ENCODE data around the gene CHMP2A. TPM values are rescaled to one million over a fixed set of nuclear protein-coding genes. Genes with fewer than 3 reads are reported as not detected.

The CHMP2A gene
- total RNA-seq, 1 experiment from 2014 or later = 109 TPM

DNA sequence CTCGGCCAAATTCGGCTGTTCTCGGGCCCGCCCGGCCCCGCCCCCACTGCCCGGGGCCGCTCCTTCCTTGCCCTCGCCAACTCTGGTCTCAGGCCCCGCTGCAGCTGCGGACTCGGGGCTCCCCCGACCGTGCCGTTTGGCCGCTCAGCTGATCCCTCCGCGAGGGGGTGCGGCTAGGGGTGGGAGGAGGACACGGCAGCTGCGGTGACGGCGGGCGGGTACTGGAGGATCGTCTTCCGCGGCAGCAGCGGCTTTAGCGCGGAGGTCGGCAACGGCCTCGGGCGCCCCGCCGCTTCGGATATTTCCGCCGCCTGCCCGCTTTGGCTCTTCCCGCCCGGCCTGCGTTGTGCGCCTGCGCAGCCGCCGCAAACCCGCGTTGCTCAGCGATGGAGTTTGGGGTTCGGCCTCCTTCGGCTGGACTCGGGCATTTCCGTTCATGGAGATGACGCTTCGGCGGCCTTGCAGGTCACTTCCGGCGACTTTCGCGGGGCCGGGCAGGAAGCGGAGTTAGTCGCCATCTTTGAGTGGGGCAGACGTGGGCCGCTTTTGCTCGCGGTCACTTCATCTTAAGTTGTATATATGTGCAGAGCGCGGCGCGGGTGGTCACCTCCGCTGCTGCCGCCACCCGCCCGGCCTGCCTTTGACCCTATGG lies 3.8 kb upstream of the CHMP2A start (continued):
- no peak for TF ChIP-seq GRHL2 (CRISPR knock-in tag; IDR thresholded peaks at IDR 0.05; ENCODE audit: insufficient replicate concordance, severe bottlenecking)
- peak; percentile 38; the same call in 1 of the 2 replicates for TF ChIP-seq GABPB1 (CRISPR knock-in tag; IDR thresholded peaks at IDR 0.05)
- TF ChIP-seq, protein P1, sequence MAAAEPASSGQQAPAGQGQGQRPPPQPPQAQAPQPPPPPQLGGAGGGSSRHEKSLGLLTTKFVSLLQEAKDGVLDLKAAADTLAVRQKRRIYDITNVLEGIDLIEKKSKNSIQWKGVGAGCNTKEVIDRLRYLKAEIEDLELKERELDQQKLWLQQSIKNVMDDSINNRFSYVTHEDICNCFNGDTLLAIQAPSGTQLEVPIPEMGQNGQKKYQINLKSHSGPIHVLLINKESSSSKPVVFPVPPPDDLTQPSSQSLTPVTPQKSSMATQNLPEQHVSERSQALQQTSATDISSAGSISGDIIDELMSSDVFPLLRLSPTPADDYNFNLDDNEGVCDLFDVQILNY (CRISPR knock-in tag; IDR thresholded peaks at IDR 0.05) = peak; percentile 75; the same call in 1 of the 2 replicates
- TF ChIP-seq CBFB (CRISPR knock-in tag; IDR thresholded peaks at IDR 0.05; ENCODE audit: low read depth) = 0 out of 2 replicates have a peak, but pooled peaks have one; percentile 46
- TF ChIP-seq, protein P2, sequence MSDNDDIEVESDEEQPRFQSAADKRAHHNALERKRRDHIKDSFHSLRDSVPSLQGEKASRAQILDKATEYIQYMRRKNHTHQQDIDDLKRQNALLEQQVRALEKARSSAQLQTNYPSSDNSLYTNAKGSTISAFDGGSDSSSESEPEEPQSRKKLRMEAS (CRISPR knock-in tag; IDR thresholded peaks at IDR 0.05) = peak; percentile 49; the same call in 1 of the 2 replicates
- TF ChIP-seq, protein P3, sequence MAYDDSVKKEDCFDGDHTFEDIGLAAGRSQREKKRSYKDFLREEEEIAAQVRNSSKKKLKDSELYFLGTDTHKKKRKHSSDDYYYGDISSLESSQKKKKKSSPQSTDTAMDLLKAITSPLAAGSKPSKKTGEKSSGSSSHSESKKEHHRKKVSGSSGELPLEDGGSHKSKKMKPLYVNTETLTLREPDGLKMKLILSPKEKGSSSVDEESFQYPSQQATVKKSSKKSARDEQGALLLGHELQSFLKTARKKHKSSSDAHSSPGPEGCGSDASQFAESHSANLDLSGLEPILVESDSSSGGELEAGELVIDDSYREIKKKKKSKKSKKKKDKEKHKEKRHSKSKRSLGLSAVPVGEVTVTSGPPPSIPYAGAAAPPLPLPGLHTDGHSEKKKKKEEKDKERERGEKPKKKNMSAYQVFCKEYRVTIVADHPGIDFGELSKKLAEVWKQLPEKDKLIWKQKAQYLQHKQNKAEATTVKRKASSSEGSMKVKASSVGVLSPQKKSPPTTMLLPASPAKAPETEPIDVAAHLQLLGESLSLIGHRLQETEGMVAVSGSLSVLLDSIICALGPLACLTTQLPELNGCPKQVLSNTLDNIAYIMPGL (CRISPR knock-in tag; IDR thresholded peaks at IDR 0.05) = 0 out of 2 replicates have a peak, but pooled peaks have one; percentile 21
- no peak for TF ChIP-seq KAT7 (CRISPR knock-in tag; IDR thresholded peaks at IDR 0.05; ENCODE audit: borderline replicate concordance)

DNA sequence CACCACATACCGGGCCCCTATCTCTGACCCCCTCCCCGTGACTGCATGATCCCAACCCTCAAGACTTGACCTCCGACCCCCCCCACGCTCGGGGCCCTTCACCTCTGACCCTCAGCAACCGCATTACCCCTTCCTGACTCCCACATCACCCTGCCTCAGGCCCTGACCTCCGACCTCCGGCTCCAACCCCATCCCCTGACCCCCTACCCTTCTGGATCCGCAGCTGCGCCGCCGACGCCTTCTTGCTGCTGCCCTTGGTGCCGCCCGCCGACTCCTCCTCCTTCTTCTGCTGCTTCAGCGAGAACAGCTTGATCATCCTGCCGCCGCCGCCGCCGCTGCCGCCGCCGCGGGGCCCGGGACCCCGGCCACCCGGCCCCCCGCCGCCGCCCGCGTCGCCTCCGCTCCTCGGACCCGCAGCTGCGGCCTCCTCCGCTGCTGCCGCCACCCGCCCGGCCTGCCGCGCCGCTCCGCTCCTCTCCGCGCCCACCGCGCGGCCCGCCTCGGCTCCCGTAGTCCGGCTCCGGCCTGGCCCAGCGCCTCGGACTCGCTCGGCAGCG lies 3.2 kb upstream of the CHMP2A start, which contains the start of gene UBE2M:
TSS of gene UBE2M (minus strand) at position 546 of the 557 bp plus-strand sequence. CDS start at position 316, 230 bp downstream.
- ChIA-PET POLR2A (interaction anchor here (0.9 to 2.8 kb wide), 3 partner anchors 14 to 39 kb away, joined by 3 to 12 read pairs (median 8); partner anchors contain the start of genes TRIM28 and ZBTB45), CTCF (interaction anchor here (0.9 to 2.4 kb wide), 2 partner anchors 38 to 44 kb away, joined by 3 to 19 read pairs; partner anchors contain the start of gene ZBTB45)
- TF ChIP-seq SMAD3 (CRISPR knock-in tag; IDR thresholded peaks at IDR 0.05; ENCODE audit: borderline replicate concordance) = no peak
- TF ChIP-seq, protein P4, sequence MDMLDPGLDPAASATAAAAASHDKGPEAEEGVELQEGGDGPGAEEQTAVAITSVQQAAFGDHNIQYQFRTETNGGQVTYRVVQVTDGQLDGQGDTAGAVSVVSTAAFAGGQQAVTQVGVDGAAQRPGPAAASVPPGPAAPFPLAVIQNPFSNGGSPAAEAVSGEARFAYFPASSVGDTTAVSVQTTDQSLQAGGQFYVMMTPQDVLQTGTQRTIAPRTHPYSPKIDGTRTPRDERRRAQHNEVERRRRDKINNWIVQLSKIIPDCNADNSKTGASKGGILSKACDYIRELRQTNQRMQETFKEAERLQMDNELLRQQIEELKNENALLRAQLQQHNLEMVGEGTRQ (CRISPR knock-in tag; IDR thresholded peaks at IDR 0.05) = 0 out of 2 replicates have a peak, but pooled peaks have one; percentile 25
- peak; percentile 33; the same call in 1 of the 2 replicates for TF ChIP-seq NR2C2 (CRISPR knock-in tag; IDR thresholded peaks at IDR 0.05)
- TF ChIP-seq TCF7 (CRISPR knock-in tag; IDR thresholded peaks at IDR 0.05; ENCODE audit: low read depth) = 0 out of 2 replicates have a peak, but pooled peaks have one; percentile 22
- TF ChIP-seq ESRRA (CRISPR knock-in tag; IDR thresholded peaks at IDR 0.05; ENCODE audit: borderline replicate concordance) = no peak
- TF ChIP-seq NR3C1 (CRISPR knock-in tag; conservative IDR thresholded peaks at IDR 0.05; ENCODE audit: low read depth) = no peak
- TF ChIP-seq ZNF219 (CRISPR knock-in tag; IDR thresholded peaks at IDR 0.05; ENCODE audit: borderline replicate concordance) = no peak
- TF ChIP-seq ZNF121 (CRISPR knock-in tag; IDR thresholded peaks at IDR 0.05) = no peak
- TF ChIP-seq ZNF138 (CRISPR knock-in tag; conservative IDR thresholded peaks at IDR 0.05) = no peak
- no peak for TF ChIP-seq ZNF423 (CRISPR knock-in tag; IDR thresholded peaks at IDR 0.05)
- peaks cover 19% of the 10 kb centered on the region for H3K36me3 Mint-ChIP-seq
- H3K4me1 Mint-ChIP-seq = peaks cover 39% of the 10 kb centered on the region
- H3K4me3 Mint-ChIP-seq = peak within 1 kb of the TSS; percentile 97
- H3K9me3 Mint-ChIP-seq = no peaks in the 10 kb centered on the region
- H3K27ac Mint-ChIP-seq = peak within 1 kb of the TSS; percentile 100
- ATAC-seq = no peak
- peaks cover 37% of the 10 kb centered on the region for H3K27me3 Mint-ChIP-seq (ENCODE audit: low read depth)
- peak; percentile 56 for DNase-seq (ENCODE audit: low spot score)
